Adipose tissue (tissue), 3 donors: Measurements from ENCODE around the gene RIC8B. TPM values are rescaled to one million over a fixed set of nuclear protein-coding genes. Genes with fewer than 3 reads are reported as not detected.
A peak's percentile ranks its signal among the peaks of the same experiment; 100 is the strongest.

ENCODE experiments used
- H3K27ac ChIP-seq: one replicate; pipeline ENCODE4 v1.5.1; 2013; ENCODE audit warnings: low read depth, low read length
- WGBS, 3 donors: extraction: QIAGEN DNeasy Blood & Tissue Kit; methylation state at CpG; one replicate each; pipeline ENCODE4 v1.1.7; 2013; 5-methylcytosine and 5-hydroxymethylcytosine counted together
- polyA plus RNA-seq, 3 donors: library from polyadenylated mRNA; stranded (reverse); fragments of 200-250 nt; gene quantifications; one replicate each; pipeline ENCODE4 v1.2.3, GENCODE V29; 2013
- donor health status: healthy with polysubstance abuse.
- donor health status: Bipolar disorder and iron deficiency.
- donor health status: healthy.

RIC8B gene
- polyA plus RNA-seq, 3 donors: 4.9 to 7.6 (median 5.8) TPM

GRCh38 chr12:106754331-106754730, 20.2 kb upstream of the RIC8B start:
- WGBS, 3 donors: 87 to 97% (median 95%) methylated on average over 1 of the region's 1 CpG

GRCh38 chr12:106757623-106758348, 16.7 kb upstream of the RIC8B start:
- 73 to 79% (median 76%) methylated on average over 6 of the region's 6 CpGs for WGBS, 3 donors
- H3K27ac ChIP-seq: no peak overlapping the region

More at GRCh38 chr12:106754331-106754730, 20.2 kb upstream of the RIC8B start:
- no peak overlapping the region for H3K27ac ChIP-seq

GRCh38 chr12:106758349-106759110, 16.0 kb upstream of the RIC8B start:
- WGBS, 3 donors: 71 to 85% (median 77%) methylated on average over 7 of the region's 7 CpGs
- no peak overlapping the region for H3K27ac ChIP-seq

- H3K27ac ChIP-seq: no peak overlapping the region
- 67 to 83% (median 73%) methylated on average over 7 of the region's 7 CpGs for WGBS, 3 donors
These were observed 14.8 kb upstream of the RIC8B start for GRCh38 chr12:106759526-106760183.

GRCh38 chr12:106760184-106760531, 14.3 kb upstream of the RIC8B start:
- no peak overlapping the region for H3K27ac ChIP-seq
- 16 to 53% (median 31%) methylated on average over 2 of the region's 2 CpGs for WGBS, 3 donors

- no peak overlapping the region for H3K27ac ChIP-seq
These were observed 10.3 kb upstream of the RIC8B start for GRCh38 chr12:106764220-106764619.

- WGBS, 3 donors: 74 to 91% (median 81%) methylated on average over 3 of the region's 3 CpGs
- no peak overlapping the region for H3K27ac ChIP-seq
These were observed 9.7 kb upstream of the RIC8B start for GRCh38 chr12:106764738-106765137.

GRCh38 chr12:106766393-106766826, 8.1 kb upstream of the RIC8B start:
- H3K27ac ChIP-seq: no peak overlapping the region
- WGBS, 3 donors: 39 to 72% (median 44%) methylated on average over 8 of the region's 8 CpGs

- H3K27ac ChIP-seq: no peak overlapping the region
- WGBS, 3 donors: 66 to 68% (median 67%) methylated on average over 2 of the region's 2 CpGs
These were observed 7.3 kb upstream of the RIC8B start for GRCh38 chr12:106767206-106767605.

GRCh38 chr12:106767954-106768822, 6.3 kb upstream of the RIC8B start:
- 47 to 59% (median 57%) methylated on average over 9 of the region's 9 CpGs for WGBS, 3 donors
- no peak overlapping the region for H3K27ac ChIP-seq

- WGBS, 3 donors: 29 to 45% (median 43%) methylated on average over 5 of the region's 5 CpGs
- no peak overlapping the region for H3K27ac ChIP-seq
These were observed 5.4 kb upstream of the RIC8B start for GRCh38 chr12:106769078-106769477.

- H3K27ac ChIP-seq: no peak overlapping the region
- WGBS, 3 donors: 49 to 58% (median 52%) methylated on average over 6 of the region's 6 CpGs
These were observed 4.9 kb upstream of the RIC8B start for GRCh38 chr12:106769546-106769945.

- H3K27ac ChIP-seq: no peak overlapping the region
These were observed 3.1 kb upstream of the RIC8B start for GRCh38 chr12:106771425-106771824.

- peak overlapping the region; percentile 74 for H3K27ac ChIP-seq
- WGBS, 3 donors: 26 to 43% (median 37%) methylated on average over 25 of the region's 25 CpGs
These were observed 1.0 kb upstream of the RIC8B start for GRCh38 chr12:106773286-106774004.

GRCh38 chr12:106774808-106775524, 484 bp downstream of the RIC8B start:
- WGBS, 3 donors: 3 to 6% (median 6%) methylated on average over 26 to 29 of the region's 29 CpGs
- H3K27ac ChIP-seq: peak overlapping the region; percentile 80

- no peak overlapping the region for H3K27ac ChIP-seq
- 91 to 97% (median 96%) methylated on average over 5 of the region's 5 CpGs for WGBS, 3 donors
These were observed 2.4 kb downstream of the RIC8B start for GRCh38 chr12:106776897-106777296.

- H3K27ac ChIP-seq: no peak overlapping the region
These were observed 5.6 kb downstream of the RIC8B start for GRCh38 chr12:106780010-106780631.

More at GRCh38 chr12:106780010-106780631, 5.6 kb downstream of the RIC8B start:
- WGBS, 3 donors: 31 to 74% (median 60%) methylated on average over 3 of the region's 3 CpGs
